Measurements from ENCODE around the gene EIF4G3. TPM values are rescaled to one million over a fixed set of nuclear protein-coding genes. Genes with fewer than 3 reads are reported as not detected.
A peak's percentile ranks its signal among the peaks of the same experiment; 100 is the strongest.

Gene EIF4G3
- total and polyA plus RNA-seq, 10 of the 15 experiments (the other 5 are each of a cell fraction or from before 2014, with no cell fraction given) = 7.4 to 45.1 (median 29.1) TPM

DNA sequence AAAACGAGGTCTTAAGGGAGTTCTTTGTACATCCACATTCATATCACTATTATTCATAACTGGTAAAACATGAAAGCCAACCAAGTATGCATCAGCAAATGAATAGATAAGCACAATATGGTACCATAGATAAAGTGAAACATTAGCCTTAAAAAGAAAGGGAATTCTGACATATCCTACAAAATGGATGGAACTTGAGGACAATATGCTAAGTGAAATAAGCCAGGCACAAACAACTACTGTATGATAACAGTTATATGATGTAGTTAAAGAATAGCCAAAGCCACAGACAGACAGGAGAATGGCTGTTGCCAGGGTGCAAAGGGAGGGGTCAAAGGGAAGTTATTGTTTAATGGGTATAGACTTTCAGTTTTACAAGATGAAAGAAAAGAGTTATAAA is 148.9 kb downstream of the EIF4G3 start:
- BruUV-seq (replicated peaks) = no TSS peak
- ATAC-seq (peak; percentile 68), FAIRE-seq (no peak), DNase-seq (ENCODE audit: low read depth, low spot score) (no peak)
- Histone ChIP-seq H3K9ac (ENCODE audit: control insufficient read depth, insufficient read depth, low read length) (no peak overlapping the region), H3K36me3 (ENCODE audit: control insufficient read depth in 2 of 2, insufficient read depth in 2 of 2, low read length in 1 of 2) (no peaks in the 10 kb centered on the region), H4K20me1 (ENCODE audit: control insufficient read depth, insufficient read depth) (no peaks in the 10 kb centered on the region), H3K27me3 (replicated peaks in 1 of 2; ENCODE audit: control insufficient read depth in 2 of 2, insufficient read depth in 2 of 2, low read length in 1 of 2) (no peaks in the 10 kb centered on the region), H3K27ac (ENCODE audit: control insufficient read depth, insufficient read depth) (no peak overlapping the region), H3K4me3 (no peak overlapping the region), H3K9me3 (replicated peaks; ENCODE audit: control insufficient read depth, insufficient read depth, low read length) (no peaks in the 10 kb centered on the region), H3K79me2 (ENCODE audit: control insufficient read depth, insufficient read depth, low read length) (no peaks in the 10 kb centered on the region), H3K4me1 (ENCODE audit: control insufficient read depth, insufficient read depth, low read length) (no peaks in the 10 kb centered on the region), H2AFZ (ENCODE audit: control insufficient read depth, low read depth, low read length) (no peak overlapping the region), H3K4me2 (ENCODE audit: control insufficient read depth, insufficient read depth) (no peak overlapping the region)
- 100% methylated on average over 1 of the region's 1 CpG for WGBS (ENCODE audit: insufficient coverage, insufficient replicate concordance, low lambda C conversion rate, missing lambda C conversion rate)
- RAD21 ChIA-PET (ENCODE audit: unreplicated experiment) = interaction anchor here (1.2 kb wide), 1 partner anchor 35 kb away, joined by 3 read pairs; no protein-coding TSS in a partner anchor
- intact Hi-C loops (cut with micrococcal nuclease; ENCODE audit: unreplicated experiment) (no loop called here), in situ Hi-C loops (cut with MboI) (no loop called here)
- SMC1A ChIA-PET (ENCODE audit: uncharacterized antibody, unreplicated experiment) = interaction anchor here (0.8 to 1.5 kb wide), 3 partner anchors 9 to 29 kb away, joined by 3 to 7 read pairs (median 3); no protein-coding TSS in a partner anchor
- CTCF ChIA-PET = no interaction called here
- POLR2A ChIA-PET = no interaction called here
- TF ChIP-seq, protein P1, sequence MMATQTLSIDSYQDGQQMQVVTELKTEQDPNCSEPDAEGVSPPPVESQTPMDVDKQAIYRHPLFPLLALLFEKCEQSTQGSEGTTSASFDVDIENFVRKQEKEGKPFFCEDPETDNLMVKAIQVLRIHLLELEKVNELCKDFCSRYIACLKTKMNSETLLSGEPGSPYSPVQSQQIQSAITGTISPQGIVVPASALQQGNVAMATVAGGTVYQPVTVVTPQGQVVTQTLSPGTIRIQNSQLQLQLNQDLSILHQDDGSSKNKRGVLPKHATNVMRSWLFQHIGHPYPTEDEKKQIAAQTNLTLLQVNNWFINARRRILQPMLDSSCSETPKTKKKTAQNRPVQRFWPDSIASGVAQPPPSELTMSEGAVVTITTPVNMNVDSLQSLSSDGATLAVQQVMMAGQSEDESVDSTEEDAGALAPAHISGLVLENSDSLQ (IDR thresholded peaks at IDR 0.05) = peak; percentile 57
- 0 out of 2 replicates have a peak, but pooled peaks have one; percentile 45 for TF ChIP-seq NR2C1 (IDR thresholded peaks at IDR 0.05)
- TF ChIP-seq ZNF274 (IDR thresholded peaks at IDR 0.05; ENCODE audit: insufficient read depth, insufficient read length) = no peak

DNA sequence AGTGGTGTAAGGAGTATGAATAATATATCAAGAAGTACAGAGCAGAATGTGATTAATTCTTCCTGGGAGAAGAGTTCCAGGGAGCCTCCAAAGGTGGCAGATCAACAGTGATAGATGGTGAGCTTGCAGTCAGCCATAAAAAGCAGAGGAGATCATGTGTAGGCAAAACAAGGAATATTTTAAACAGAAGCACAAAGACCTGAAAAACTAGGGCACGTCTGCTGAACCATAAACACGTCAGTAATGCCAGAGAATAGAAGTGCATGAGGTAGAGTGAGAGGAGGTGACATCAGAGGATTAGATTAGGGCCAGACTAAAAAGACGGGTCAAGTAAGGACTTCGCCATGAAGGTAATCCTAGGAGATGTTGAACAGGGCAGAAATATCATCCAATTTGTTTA is 151.8 kb downstream of the EIF4G3 start:
- intact Hi-C loops (cut with micrococcal nuclease; ENCODE audit: unreplicated experiment) = no loop called here
- no peak for FAIRE-seq
- ATAC-seq = no peak
- CTCF ChIA-PET = no interaction called here
- no peak overlapping the region for H3K4me2 ChIP-seq (ENCODE audit: control insufficient read depth, insufficient read depth)
- in situ Hi-C loops (cut with MboI) = no loop called here
- H2AFZ ChIP-seq (ENCODE audit: control insufficient read depth, low read depth, low read length) = no peak overlapping the region
- H3K4me3 ChIP-seq = no peak overlapping the region
- no peaks in the 10 kb centered on the region for H3K27me3 ChIP-seq (replicated peaks in 1 of 2; ENCODE audit: control insufficient read depth in 2 of 2, insufficient read depth in 2 of 2, low read length in 1 of 2)
- peaks cover 10% of the 10 kb centered on the region for H3K4me1 ChIP-seq (ENCODE audit: control insufficient read depth, insufficient read depth, low read length)
- WGBS (ENCODE audit: insufficient coverage, insufficient replicate concordance, low lambda C conversion rate, missing lambda C conversion rate) = 97% methylated on average over 4 of the region's 4 CpGs
- no peaks in the 10 kb centered on the region for H4K20me1 ChIP-seq (ENCODE audit: control insufficient read depth, insufficient read depth)
- H3K79me2 ChIP-seq (ENCODE audit: control insufficient read depth, insufficient read depth, low read length) = peaks cover 5% of the 10 kb centered on the region
- no peaks in the 10 kb centered on the region for H3K36me3 ChIP-seq (ENCODE audit: control insufficient read depth in 2 of 2, insufficient read depth in 2 of 2, low read length in 1 of 2)
- RAD21 ChIA-PET (ENCODE audit: unreplicated experiment) = no interaction called here
- DNase-seq (ENCODE audit: low read depth, low spot score) = no peak
- H3K9ac ChIP-seq (ENCODE audit: control insufficient read depth, insufficient read depth, low read length) = no peak overlapping the region
- H3K27ac ChIP-seq (ENCODE audit: control insufficient read depth, insufficient read depth) = no peak overlapping the region
- H3K9me3 ChIP-seq (replicated peaks; ENCODE audit: control insufficient read depth, insufficient read depth, low read length) = no peaks in the 10 kb centered on the region
- POLR2A ChIA-PET = no interaction called here
- SMC1A ChIA-PET (ENCODE audit: uncharacterized antibody, unreplicated experiment) = interaction anchor here (0.6 to 1.0 kb wide), 2 partner anchors 14 to 37 kb away, joined by 3 read pairs; no protein-coding TSS in a partner anchor
- BruUV-seq (replicated peaks) = no TSS peak
- no peak for TF ChIP-seq POLR2AphosphoS5 (IDR thresholded peaks at IDR 0.05; ENCODE audit: low read length)
- TF ChIP-seq MEF2B (IDR thresholded peaks at IDR 0.05; ENCODE audit: partially characterized antibody, poor library complexity, severe bottlenecking) = no peak
- TF ChIP-seq RELA (IDR thresholded peaks at IDR 0.05; ENCODE audit: borderline replicate concordance, partially characterized antibody) = no peak
- no peak for TF ChIP-seq ZNF384 (IDR thresholded peaks at IDR 0.05; ENCODE audit: borderline replicate concordance, low read depth, low read length)
- TF ChIP-seq, protein P2, sequence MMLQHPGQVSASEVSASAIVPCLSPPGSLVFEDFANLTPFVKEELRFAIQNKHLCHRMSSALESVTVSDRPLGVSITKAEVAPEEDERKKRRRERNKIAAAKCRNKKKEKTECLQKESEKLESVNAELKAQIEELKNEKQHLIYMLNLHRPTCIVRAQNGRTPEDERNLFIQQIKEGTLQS (IDR thresholded peaks at IDR 0.05; ENCODE audit: borderline replicate concordance, extremely low read depth, low read depth, low read length) = no peak
- TF ChIP-seq, protein P3, sequence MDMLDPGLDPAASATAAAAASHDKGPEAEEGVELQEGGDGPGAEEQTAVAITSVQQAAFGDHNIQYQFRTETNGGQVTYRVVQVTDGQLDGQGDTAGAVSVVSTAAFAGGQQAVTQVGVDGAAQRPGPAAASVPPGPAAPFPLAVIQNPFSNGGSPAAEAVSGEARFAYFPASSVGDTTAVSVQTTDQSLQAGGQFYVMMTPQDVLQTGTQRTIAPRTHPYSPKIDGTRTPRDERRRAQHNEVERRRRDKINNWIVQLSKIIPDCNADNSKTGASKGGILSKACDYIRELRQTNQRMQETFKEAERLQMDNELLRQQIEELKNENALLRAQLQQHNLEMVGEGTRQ (IDR thresholded peaks at IDR 0.05; ENCODE audit: borderline replicate concordance, low read depth, low read length) = no peak
- TF ChIP-seq, protein P4, sequence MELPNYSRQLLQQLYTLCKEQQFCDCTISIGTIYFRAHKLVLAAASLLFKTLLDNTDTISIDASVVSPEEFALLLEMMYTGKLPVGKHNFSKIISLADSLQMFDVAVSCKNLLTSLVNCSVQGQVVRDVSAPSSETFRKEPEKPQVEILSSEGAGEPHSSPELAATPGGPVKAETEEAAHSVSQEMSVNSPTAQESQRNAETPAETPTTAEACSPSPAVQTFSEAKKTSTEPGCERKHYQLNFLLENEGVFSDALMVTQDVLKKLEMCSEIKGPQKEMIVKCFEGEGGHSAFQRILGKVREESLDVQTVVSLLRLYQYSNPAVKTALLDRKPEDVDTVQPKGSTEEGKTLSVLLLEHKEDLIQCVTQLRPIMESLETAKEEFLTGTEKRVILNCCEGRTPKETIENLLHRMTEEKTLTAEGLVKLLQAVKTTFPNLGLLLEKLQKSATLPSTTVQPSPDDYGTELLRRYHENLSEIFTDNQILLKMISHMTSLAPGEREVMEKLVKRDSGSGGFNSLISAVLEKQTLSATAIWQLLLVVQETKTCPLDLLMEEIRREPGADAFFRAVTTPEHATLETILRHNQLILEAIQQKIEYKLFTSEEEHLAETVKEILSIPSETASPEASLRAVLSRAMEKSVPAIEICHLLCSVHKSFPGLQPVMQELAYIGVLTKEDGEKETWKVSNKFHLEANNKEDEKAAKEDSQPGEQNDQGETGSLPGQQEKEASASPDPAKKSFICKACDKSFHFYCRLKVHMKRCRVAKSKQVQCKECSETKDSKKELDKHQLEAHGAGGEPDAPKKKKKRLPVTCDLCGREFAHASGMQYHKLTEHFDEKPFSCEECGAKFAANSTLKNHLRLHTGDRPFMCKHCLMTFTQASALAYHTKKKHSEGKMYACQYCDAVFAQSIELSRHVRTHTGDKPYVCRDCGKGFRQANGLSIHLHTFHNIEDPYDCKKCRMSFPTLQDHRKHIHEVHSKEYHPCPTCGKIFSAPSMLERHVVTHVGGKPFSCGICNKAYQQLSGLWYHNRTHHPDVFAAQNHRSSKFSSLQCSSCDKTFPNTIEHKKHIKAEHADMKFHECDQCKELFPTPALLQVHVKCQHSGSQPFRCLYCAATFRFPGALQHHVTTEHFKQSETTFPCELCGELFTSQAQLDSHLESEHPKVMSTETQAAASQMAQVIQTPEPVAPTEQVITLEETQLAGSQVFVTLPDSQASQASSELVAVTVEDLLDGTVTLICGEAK (IDR thresholded peaks at IDR 0.05; ENCODE audit: borderline replicate concordance) = no peak
- TF ChIP-seq SIN3A (IDR thresholded peaks at IDR 0.05; ENCODE audit: low read depth, low read length) = no peak

Data from GM12878 (cell line).